Amniotic stem cell (primary cell): Measurements from ENCODE around the gene ARHGAP30.
"Not testable (repeated sequence)": the region's sequence is repeated elsewhere in the genome, so short reads cannot be mapped to it uniquely, and the experiment has no call there.

Experiments
- DNase-seq: peaks from one replicate; lab custom pipeline; 2025; lab: John Stamatoyannopoulos, UW

Gene ARHGAP30

GRCh38 chr1:161069731-161070270, at the start of gene ARHGAP30:
Gene ARHGAP30, minus strand, starts transcription at chr1:161069891. Its CDS starts 267 bp downstream, at chr1:161069624.
- DNase-seq = no peak

DNA sequence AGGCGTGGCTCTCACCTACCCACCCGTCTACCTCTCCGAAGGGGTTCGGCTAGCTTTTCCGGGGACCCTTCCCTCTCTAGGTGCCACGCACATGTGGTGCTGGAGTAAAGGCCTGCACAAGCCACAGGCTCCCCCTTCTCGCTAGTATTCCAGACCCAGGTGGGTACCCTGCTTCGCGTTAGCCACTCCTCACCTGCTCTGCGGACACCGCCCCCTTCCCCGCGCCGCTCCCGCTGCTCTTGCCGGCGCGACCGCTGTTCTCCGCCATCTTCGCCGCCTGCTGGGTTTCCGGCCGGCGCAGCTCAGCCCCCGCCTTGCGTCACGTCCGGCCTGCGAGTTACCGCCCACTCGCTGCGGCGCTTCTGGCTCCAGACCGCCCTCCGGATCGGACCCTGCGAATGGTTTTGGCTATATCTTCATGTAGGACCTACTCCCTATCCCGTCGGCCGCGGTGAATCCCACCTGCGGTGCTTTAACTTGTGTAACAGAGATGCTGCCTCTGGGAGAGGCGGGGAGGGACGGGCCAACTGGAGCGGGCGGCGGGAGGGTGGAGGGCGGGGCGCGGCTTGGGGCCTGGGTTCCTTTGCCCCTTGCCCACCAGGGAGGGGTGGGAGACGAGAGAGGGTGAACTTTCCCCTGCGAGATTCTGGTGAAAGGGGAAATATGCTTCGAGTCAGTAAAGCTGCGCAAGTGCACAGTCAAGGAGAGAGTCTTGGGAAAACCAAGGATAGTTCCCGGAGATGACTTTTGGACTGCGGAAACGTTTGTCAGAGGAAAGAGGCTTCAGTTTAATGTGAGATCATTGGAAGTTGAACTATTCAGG, 48.3 kb upstream of the ARHGAP30 start, which contains the start of the genes NIT1 and PFDN2:
NIT1 (plus strand) TSS at position 347 of the 823 bp plus-strand sequence; CDS start at position 419, 72 bp downstream.
PFDN2 (minus strand) TSS at position 279 of the 823 bp plus-strand sequence; CDS start at position 268, 11 bp downstream.
- peak; percentile 51 for DNase-seq

DNA sequence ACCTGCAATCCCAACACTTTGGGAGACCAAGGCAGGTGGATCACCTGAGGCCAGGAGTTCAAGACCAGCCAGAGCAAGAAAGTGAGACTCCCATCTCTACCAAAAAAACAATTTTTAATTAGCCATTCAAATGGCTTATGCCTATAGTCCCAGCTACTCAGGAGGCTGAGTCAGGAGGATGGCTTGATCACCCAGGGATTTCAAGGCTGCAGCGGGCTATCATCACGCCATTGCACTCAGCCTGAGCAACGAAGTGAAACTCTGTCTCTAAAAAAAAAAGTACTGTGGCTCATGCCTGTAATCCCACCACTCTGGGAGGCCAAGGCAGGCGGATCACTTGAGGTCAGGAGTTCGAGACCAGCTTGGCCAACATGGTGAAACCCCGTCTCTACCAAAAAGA, 46.3 kb upstream of the ARHGAP30 start:
- DNase-seq = not testable (repeated sequence)

GRCh38 chr1:161115132-161115711, 45.5 kb upstream of the ARHGAP30 start:
- DNase-seq = no peak

DNA sequence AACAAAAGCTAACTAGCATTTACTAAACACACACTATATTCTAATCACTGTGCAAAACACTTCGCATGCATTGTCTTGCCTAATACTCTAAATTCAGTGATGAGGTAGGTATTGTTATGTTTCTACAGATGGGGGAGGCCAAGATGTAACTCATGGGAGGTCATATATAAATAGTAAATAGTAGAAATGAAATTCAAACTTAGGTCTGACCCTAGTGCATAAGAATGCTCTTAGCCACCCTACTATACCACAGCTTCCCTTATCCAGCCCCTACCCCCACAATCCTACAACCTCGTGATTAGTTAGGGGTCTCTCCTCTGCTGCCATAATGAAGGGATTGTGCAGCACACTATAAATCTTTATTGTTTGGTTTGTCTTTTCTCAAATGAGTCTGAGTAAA, 44.9 kb upstream of the ARHGAP30 start:
- DNase-seq = no peak

DNA sequence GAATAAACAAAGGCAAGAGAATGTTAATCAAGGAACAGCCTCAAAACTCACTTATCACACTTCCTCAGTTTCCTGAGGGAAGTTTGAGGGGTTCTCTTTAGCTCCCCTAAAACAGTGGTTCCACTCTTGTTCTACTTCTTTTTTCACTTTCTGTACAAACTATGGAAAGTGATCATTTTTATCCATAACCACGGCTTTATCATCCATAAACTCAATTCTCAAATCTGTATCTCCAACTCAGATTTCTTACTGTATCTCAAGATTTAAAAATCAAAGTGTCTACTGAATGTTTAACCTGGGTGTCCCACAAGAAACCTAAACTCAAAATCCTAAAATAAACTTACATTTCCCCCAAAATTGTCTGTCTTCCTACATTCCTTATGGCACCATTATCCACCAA, 44.2 kb upstream of the ARHGAP30 start:
- no peak for DNase-seq

DNA sequence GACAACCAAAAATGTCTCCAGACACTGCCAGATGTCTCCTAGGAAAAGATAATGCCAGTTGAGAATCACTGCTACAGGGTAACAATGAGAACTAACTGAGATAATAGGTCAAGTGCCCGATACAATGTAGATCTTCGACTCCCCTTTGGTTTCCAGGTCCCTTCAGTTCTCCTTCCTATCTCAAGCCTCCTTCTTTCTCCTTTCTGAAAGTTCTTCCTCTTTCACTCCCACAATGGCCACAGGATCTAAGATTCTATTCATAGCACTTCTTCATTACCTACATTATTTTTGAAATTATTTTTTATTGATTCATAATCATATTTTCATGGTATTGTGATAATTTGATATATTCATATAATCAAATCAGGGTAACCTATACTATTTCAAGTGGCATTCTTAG, 41.8 kb upstream of the ARHGAP30 start:
- DNase-seq = no peak

GRCh38 chr1:161111117-161111516, 41.4 kb upstream of the ARHGAP30 start:
- no peak for DNase-seq

- DNase-seq = no peak
Measured at GRCh38 chr1:161106431-161106830, 36.7 kb upstream of the ARHGAP30 start.

- no peak for DNase-seq
Measured at GRCh38 chr1:161100556-161100955, 30.9 kb upstream of the ARHGAP30 start.

DNA sequence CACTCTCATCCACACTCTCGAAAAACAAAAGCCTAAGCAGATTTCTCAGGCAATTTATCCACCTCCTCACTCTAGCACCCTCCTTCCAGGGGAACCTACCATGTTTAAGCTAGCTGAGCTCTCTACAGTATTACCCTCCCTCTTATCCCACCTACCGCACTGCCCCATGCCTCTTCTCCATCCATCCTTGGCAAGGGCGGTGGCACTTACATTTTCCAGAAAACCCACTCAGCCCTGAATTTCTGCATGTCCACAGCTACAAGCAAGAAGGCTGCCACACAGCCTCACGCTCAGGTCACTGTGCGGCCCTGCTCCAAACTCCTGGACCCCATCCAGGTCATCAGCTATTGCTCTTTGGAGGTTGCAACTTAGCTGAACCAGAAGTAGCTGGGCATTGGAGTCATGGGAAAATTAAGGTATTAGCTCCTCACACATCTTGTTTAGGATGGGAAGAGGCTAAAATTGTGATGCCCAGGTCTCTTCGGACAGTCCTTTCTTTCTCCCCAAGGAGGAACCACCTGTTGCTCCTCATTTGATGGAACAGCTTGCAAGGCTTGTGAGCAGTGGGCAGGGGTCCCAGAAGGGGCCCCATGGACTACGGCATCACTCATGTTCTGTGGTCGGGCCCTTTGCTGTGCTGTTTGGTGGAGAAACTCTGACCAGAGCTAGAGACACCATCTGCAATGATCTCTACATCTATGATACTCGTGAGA, 29.6 kb upstream of the ARHGAP30 start:
- no peak for DNase-seq

DNA sequence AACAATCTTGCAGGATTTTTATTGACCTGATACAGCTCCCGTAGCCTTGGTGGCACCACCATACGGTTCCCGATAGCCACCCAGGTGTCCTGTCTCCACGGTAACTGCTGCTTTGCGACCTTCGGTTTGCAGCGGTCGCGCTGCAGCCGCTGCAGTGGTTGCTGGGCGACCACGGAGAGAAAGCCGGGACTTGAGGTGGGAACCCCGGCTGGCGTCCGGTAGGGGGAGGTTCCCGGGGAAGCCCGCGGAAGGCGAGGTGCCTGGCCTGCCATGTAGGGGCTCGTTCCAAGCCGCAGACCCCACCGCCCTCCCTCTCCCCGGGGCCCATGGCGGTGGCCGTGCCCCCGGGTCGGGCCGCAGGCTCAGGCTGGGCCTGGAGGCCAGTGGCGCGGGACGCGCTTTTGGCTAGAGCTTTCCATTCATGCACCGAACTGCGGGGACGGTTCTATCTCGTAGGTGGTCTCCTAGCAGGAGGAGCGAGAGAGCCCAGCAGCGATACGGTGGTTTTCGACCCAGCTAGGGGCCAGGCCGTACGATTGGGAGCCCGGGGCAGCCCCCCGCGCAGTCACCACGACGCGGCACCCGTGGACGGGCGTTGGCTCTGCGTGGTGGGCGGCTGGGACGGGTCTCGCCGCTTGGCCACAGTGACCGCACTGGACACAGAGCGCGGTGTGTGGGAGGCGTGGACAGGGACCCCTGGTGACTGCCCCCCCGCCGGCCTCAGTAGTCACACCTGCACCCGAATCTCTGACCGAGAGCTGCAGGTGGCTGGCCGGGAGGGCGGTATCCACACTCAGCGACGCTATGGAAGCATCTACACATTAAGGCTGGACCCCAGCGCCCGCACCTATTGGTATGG, 28.7 kb upstream of the ARHGAP30 start, which contains the start of gene KLHDC9:
KLHDC9 (plus strand) TSS at position 152 of the 859 bp plus-strand sequence; CDS start at position 327, 175 bp downstream.
- peak; percentile 38 for DNase-seq

- no peak for DNase-seq
Measured at GRCh38 chr1:161096530-161096929, 26.8 kb upstream of the ARHGAP30 start.

GRCh38 chr1:161096015-161096414, 26.3 kb upstream of the ARHGAP30 start:
- no peak for DNase-seq

DNA sequence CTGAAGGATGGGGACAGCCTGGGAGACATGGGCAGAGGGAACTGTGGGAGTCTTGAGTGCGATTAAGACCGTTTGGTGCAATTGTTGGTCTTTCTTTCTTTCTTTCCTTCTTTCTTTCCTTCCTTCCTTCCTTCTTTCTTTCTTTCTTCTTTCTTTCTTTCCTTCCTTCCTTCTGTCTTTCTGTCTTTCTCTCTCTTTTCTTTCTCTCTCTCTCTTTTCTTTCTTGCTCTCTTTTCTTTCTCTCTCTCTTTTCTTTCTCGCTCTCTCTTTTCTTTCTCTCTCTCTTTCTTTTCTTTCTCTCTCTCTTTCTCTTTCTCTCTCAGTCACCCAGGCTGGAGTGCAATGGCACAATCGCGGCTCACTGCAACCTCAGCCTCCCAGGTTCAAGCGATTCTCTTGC, 25.5 kb upstream of the ARHGAP30 start:
- no peak for DNase-seq

GRCh38 chr1:161094481-161094880, 24.8 kb upstream of the ARHGAP30 start:
- DNase-seq = no peak

DNA sequence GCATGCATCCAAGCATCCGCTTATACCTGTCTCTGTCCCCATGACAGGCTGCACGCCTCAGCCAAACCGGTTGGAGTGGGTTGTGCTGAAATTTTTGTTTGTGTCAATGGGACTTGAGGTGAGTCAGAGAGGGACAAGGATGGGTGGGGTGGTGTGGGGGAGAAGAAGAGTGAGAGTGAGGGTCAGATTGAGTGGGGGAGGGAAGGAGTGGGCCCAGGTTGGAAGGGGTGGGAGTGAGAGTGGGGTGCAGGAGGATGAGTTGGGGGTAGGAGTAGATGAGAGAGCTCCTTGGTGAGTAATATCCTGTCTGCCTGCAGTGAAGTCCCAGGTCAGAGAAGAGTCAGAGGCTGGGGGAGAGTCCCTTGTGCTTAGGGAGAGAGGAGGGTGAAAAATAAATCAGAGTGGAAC, 22.9 kb upstream of the ARHGAP30 start:
- DNase-seq = no peak

GRCh38 chr1:161091796-161092507, 22.3 kb upstream of the ARHGAP30 start:
- DNase-seq = no peak

DNA sequence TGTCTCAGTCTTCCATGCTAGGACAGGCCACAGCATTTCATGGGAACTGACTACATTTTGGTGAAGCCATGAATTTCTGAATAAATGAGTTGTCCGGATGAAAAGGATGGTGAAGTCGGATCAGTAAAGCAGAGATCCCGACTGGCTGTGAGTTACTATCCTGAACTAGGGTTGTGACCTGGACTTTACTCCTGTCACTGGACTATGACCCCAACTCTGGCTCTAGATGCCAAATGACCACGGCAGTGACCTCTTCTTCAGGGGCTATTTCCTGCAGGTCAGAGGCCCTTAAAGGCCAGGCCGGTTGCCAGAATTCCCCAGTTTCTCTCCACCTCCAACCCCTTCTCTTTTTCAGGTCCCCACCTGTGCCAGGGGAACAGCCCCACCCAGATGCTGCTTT, 21.4 kb upstream of the ARHGAP30 start:
- no peak for DNase-seq

- no peak for DNase-seq
Measured at GRCh38 chr1:161090617-161091016, 20.9 kb upstream of the ARHGAP30 start.

- DNase-seq = no peak
Measured at GRCh38 chr1:161089938-161090337, 20.2 kb upstream of the ARHGAP30 start.
